Fibroblast of skin of left quadriceps (primary cell): ENCODE results near the gene SNRNP48.

Experiments
- DNase-seq, 2 experiments: peaks; one replicate each; pipeline ENCODE4 v3.0.0-alpha.2; 2013; ENCODE audit warnings: low read depth in 2 of 2

The SNRNP48 gene

GRCh38 chr6:7640607-7641577 is 50.9 kb downstream of the SNRNP48 start:
- DNase-seq: no peak

DNA sequence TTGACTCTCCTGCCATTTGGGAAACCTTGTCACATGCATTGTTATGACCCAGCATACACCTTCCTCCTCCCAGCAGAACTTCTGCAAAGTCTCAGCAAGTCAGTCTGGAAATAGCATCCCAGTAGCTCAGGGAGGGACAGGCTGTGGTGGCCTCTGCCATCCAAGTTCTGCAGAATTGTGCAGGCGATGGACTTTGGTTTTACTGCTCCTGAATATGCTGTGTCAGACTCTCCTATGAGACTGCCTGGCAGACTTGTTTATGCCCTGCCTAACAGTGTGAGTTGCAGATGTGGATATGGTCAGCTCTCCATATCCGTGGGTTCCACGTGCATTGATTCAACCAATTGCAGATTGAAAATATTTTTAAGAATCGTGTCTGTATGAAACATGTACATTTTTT is 52.8 kb downstream of the SNRNP48 start:
- DNase-seq: no peak

GRCh38 chr6:7644417-7644816 is 54.4 kb downstream of the SNRNP48 start:
- DNase-seq: no peak

- DNase-seq: no peak
Measured at GRCh38 chr6:7646394-7646793, 56.4 kb downstream of the SNRNP48 start.

DNA sequence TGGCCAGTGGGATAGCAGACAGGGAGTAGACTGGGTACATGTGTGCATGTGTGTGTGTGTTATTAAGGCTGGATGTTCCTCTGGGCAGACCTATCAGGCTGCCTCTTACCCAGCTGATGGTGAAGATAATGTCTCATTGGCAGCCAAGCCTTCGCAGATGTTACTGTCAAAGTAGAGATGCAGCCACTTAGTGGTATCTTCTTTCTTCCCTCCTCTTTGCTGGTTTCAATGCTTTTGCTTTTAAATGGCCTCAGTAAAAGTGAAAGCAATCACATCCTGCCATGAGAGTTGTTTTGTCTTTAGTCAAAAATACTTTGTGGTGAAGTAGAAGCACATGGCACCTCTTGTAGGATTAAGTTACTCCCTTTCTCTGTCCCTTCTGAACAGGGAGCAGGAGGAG is 57.5 kb downstream of the SNRNP48 start:
- no peak for DNase-seq

DNA sequence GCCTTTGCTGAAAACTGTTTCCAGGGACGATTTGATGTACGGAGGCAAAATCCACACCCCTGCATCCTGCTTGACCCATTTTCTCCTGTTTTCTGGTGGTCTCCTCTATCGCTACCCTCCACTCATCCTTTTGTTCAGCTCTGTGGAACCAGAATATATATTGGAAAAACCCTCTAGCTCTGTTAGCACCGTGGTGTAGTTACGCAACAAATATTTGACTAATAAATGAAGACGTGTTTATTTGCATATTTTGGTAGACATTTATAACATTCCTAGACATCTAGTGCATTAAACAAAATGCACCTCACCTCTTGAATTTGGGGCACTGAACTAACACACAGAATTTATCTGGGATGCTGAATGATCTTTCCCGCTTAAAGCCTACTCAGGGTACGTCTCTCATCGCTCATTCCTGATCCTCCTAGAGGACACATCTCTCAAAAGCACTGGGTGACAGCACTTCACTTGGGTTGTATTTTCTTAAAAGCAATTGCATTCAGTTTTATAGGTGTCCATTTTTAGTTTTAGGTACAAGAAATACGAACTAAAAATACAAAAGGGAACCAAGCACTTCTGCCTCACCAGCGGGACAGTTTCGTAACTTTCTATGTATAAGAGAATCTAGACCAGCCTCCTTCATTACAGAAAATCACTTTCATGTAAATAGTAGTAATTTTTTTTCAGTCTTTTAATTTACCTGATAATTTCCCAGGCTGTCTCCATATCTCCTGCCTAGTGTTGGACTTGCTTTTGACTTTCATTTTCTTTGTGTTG is 59.2 kb downstream of the SNRNP48 start:
- no peak for DNase-seq

DNA sequence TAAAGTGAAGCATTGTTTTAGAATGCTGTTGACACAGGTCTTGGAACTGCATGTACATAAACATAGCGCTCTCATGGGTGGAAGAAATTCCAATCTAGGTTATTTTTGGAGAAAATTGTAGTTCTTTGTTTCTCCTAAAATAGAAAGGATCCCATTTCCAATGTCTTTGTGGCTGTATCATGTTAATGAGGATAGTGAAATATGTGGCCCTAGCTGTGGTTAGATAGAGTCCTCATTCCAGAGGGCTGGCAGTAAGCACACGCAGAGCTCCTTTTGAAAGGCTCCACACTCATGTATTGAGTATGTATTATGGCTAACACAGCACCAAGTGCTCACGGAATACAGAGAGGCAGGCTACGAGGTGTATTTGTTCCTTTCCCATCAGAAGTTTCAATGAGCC is 60.9 kb downstream of the SNRNP48 start:
- no peak for DNase-seq

DNA sequence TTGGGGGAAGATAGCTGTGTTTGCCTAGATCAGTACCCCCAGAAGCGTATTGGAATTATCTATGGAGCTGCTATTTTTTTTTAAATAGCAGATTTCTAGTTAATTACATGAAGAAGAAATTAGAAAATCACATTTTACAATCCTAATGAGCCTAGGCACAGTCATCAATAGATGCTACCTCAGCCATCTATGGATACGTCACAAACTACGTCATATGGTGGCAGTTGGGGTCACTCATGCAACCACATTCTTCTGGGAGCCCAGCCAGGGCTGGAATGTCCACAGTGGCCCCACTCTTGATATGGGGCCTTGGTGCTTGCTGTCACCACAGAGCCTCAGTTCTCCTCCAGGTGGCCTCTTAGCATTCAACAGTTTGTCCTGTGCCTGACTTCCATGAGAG is 63.0 kb downstream of the SNRNP48 start:
- DNase-seq: no peak

DNA sequence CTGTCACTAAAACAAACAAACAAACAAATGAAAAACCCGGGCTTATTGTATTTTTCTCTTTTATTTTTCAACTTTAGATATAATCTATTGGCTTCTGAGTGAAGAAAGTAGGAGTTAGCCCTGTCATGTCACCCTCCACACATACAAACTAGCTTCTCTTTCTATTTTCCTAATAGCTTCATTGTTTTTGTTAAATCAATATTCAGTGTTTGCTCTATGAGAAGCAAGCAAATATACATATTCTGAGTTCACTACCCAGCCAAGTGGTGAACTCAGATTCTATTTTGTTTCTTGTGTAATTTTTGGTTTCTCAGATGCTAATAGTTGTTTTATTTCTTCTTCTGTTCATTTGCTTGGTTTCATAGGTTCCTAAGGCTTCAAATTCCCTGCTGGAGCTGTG is 66.4 kb downstream of the SNRNP48 start:
- no peak for DNase-seq

DNA sequence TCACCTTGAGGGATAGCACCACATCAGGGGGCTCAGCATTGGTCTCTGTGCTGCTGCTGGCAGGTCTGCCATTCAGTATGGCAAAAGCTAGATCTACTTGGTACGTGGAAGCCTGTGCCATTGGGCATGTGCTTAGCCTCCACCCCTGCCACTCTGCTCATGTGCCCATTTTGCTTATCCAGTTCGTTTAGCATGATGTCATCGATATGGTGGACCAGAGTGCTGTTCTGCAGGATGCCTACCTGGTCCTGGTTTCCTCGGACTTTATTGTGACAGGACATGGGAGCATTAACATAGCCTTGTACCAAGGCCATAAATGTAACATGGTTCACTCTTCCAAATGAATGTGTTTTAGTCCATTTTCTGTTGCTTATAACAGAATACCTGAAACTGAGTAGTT is 68.5 kb downstream of the SNRNP48 start:
- DNase-seq: no peak

DNA sequence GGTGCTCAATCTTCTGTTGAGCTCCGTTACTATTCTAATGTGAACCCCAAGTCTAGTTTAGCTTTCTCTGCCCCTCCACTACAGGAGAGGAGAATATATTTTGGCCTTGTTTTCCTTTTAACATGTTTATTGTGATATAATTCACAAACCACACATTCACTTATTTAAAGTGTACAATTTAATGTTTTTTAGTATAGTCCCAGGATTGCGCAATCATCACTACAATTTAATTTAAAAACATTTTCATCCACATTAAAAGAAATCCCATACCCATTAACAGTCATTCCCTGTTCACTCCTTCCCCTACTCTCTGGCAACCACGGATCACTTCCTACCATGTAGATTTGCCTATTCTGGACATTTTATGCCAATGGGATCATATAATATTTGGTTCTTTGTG is 71.4 kb downstream of the SNRNP48 start:
- DNase-seq: no peak
